Ishikawa (cell line): ENCODE data around the gene HEMK1.

ENCODE experiments used
- CEBPB ChIP-seq: IDR thresholded peaks from 2 replicates; pipeline ENCODE4 v1.6.1; 2012
- FOXM1 ChIP-seq: IDR thresholded peaks from 2 replicates; pipeline ENCODE4 v1.6.1; 2012; ENCODE audit warnings: low read depth, borderline replicate concordance
- RAD21 ChIP-seq: IDR thresholded peaks from 2 replicates; pipeline ENCODE4 v1.6.1; 2012; ENCODE audit warnings: low read depth
- TAF1 ChIP-seq: IDR thresholded peaks from 2 replicates; pipeline ENCODE4 v1.6.1; 2012; ENCODE audit warnings: low read depth, mild to moderate bottlenecking
- YY1 ChIP-seq: IDR thresholded peaks from 2 replicates; pipeline ENCODE4 v1.6.1; 2012; ENCODE audit warnings: low read depth
- TF ChIP-seq, protein P1 (sequence below): IDR thresholded peaks from 2 replicates; pipeline ENCODE4 v1.6.1; 2012; ENCODE audit warnings: low read depth, mild to moderate bottlenecking

- TF ChIP-seq CEBPB = no peak
- no peak for TF ChIP-seq RAD21
- TF ChIP-seq, protein P1, sequence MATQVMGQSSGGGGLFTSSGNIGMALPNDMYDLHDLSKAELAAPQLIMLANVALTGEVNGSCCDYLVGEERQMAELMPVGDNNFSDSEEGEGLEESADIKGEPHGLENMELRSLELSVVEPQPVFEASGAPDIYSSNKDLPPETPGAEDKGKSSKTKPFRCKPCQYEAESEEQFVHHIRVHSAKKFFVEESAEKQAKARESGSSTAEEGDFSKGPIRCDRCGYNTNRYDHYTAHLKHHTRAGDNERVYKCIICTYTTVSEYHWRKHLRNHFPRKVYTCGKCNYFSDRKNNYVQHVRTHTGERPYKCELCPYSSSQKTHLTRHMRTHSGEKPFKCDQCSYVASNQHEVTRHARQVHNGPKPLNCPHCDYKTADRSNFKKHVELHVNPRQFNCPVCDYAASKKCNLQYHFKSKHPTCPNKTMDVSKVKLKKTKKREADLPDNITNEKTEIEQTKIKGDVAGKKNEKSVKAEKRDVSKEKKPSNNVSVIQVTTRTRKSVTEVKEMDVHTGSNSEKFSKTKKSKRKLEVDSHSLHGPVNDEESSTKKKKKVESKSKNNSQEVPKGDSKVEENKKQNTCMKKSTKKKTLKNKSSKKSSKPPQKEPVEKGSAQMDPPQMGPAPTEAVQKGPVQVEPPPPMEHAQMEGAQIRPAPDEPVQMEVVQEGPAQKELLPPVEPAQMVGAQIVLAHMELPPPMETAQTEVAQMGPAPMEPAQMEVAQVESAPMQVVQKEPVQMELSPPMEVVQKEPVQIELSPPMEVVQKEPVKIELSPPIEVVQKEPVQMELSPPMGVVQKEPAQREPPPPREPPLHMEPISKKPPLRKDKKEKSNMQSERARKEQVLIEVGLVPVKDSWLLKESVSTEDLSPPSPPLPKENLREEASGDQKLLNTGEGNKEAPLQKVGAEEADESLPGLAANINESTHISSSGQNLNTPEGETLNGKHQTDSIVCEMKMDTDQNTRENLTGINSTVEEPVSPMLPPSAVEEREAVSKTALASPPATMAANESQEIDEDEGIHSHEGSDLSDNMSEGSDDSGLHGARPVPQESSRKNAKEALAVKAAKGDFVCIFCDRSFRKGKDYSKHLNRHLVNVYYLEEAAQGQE = peak; percentile 23; the same call in 1 of the 2 replicates
- no peak for TF ChIP-seq TAF1
- no peak for TF ChIP-seq YY1
- TF ChIP-seq FOXM1 = no peak
These were observed 34.5 kb upstream of the HEMK1 start for GRCh38 chr3:50534681-50535330.
